ENCODE results near the gene NFIC.
"Not testable (repeated sequence)": the region's sequence is repeated elsewhere in the genome, so short reads cannot be mapped to it uniquely, and the experiment has no call there.

The NFIC gene

GRCh38 chr19:3448616-3449334 is 82.4 kb downstream of the NFIC start:
- DNase-seq (ENCODE audit: extremely low read depth in 1 of 2, low read depth in 1 of 2) = no peak

- DNase-seq (ENCODE audit: extremely low read depth in 1 of 2, low read depth in 1 of 2) = no peak
These were observed 84.5 kb downstream of the NFIC start for GRCh38 chr19:3450796-3451411.

- no peak for DNase-seq (ENCODE audit: extremely low read depth in 1 of 2, low read depth in 1 of 2)
These were observed 85.1 kb downstream of the NFIC start for GRCh38 chr19:3451451-3451866.

GRCh38 chr19:3452171-3452941 is 86.0 kb downstream of the NFIC start:
- DNase-seq (ENCODE audit: extremely low read depth in 1 of 2, low read depth in 1 of 2) = no peak

- DNase-seq (ENCODE audit: extremely low read depth in 1 of 2, low read depth in 1 of 2) = not testable (repeated sequence)
These were observed 86.5 kb downstream of the NFIC start for GRCh38 chr19:3452942-3453214.

- DNase-seq (ENCODE audit: extremely low read depth in 1 of 2, low read depth in 1 of 2) = no peak
These were observed 87.5 kb downstream of the NFIC start for GRCh38 chr19:3453840-3454239.

GRCh38 chr19:3454656-3455392 is 88.4 kb downstream of the NFIC start:
- no peak for DNase-seq (ENCODE audit: extremely low read depth in 1 of 2, low read depth in 1 of 2)

- no peak for DNase-seq (ENCODE audit: extremely low read depth in 1 of 2, low read depth in 1 of 2)
These were observed 89.1 kb downstream of the NFIC start for GRCh38 chr19:3455393-3455955.

- DNase-seq (ENCODE audit: extremely low read depth in 1 of 2, low read depth in 1 of 2) = no peak
These were observed 89.7 kb downstream of the NFIC start for GRCh38 chr19:3455960-3456601.

- DNase-seq (ENCODE audit: extremely low read depth in 1 of 2, low read depth in 1 of 2) = no peak
These were observed 90.6 kb downstream of the NFIC start for GRCh38 chr19:3456925-3457527.

GRCh38 chr19:3457528-3458228 is 91.3 kb downstream of the NFIC start:
- DNase-seq (ENCODE audit: extremely low read depth in 1 of 2, low read depth in 1 of 2) = no peak

GRCh38 chr19:3458229-3459088 is 92.1 kb downstream of the NFIC start:
- no peak for DNase-seq (ENCODE audit: extremely low read depth in 1 of 2, low read depth in 1 of 2)

- DNase-seq (ENCODE audit: extremely low read depth in 1 of 2, low read depth in 1 of 2) = no peak
These were observed 92.9 kb downstream of the NFIC start for GRCh38 chr19:3459089-3459881.

GRCh38 chr19:3459965-3460582 is 93.7 kb downstream of the NFIC start:
- no peak for DNase-seq (ENCODE audit: extremely low read depth in 1 of 2, low read depth in 1 of 2)

- DNase-seq (ENCODE audit: extremely low read depth in 1 of 2, low read depth in 1 of 2) = no peak
These were observed 96.8 kb downstream of the NFIC start for GRCh38 chr19:3462991-3463713.

GRCh38 chr19:3463714-3464586 is 97.6 kb downstream of the NFIC start:
- DNase-seq (ENCODE audit: extremely low read depth in 1 of 2, low read depth in 1 of 2) = no peak
